Activated T-cell treated with anti-CD3 and anti-CD28 coated beads, Interleukin-2, amount 50 U/mL, for 72 hours (primary cell): ENCODE data around the gene AFAP1L1. TPM values are rescaled to one million over a fixed set of nuclear protein-coding genes. Genes with fewer than 3 reads are reported as not detected.
A peak's percentile ranks its signal among the peaks of the same experiment; 100 is the strongest.

Experiments used
- ATAC-seq, 2 donors: fragments of 150-1000 bp; cut with Tn5 transposase; replicated peaks in 1 of 2; 2 replicates each; pipeline ENCODE4 v1.10.0; 2021; ENCODE audit warnings: moderate library complexity in 2 of 2, mild to moderate bottlenecking in 1 of 2
- DNase-seq, 2 donors: peaks; one replicate each; pipeline ENCODE4 v3.0.0; 2021 to 2022; ENCODE audit warnings: mixed read lengths in 1 of 2
- H3K27ac Mint-ChIP-seq: one replicate; pipeline ENCODE4 v1.8.0; 2022; ENCODE audit warnings: mild to moderate bottlenecking, moderate library complexity, mixed read lengths
- H3K27me3 Mint-ChIP-seq: one replicate; pipeline ENCODE4 v1.8.0; 2022; ENCODE audit warnings: low read depth, mixed read lengths
- H3K36me3 Mint-ChIP-seq, 2 donors: one replicate each; pipeline ENCODE4 v1.8.0; 2022; ENCODE audit warnings: mixed read lengths in 2 of 2, mild to moderate bottlenecking in 1 of 2; ENCODE audit not compliant: insufficient read depth in 2 of 2
- H3K4me1 Mint-ChIP-seq: one replicate; pipeline ENCODE4 v1.8.0; 2022; ENCODE audit warnings: low read depth, mixed read lengths
- H3K4me3 Mint-ChIP-seq, 2 donors: one replicate each; pipeline ENCODE4 v1.8.0; 2022; ENCODE audit warnings: mild to moderate bottlenecking in 2 of 2, mixed read lengths in 2 of 2, moderate library complexity in 2 of 2
- H3K9me3 Mint-ChIP-seq, 2 donors: one replicate each; pipeline ENCODE4 v1.8.0; 2022; ENCODE audit warnings: mixed read lengths in 2 of 2
- total RNA-seq, 2 donors: library from RNA; stranded (reverse); gene quantifications; one replicate each; pipeline ENCODE4 v1.2.3, GENCODE V29; 2022

The AFAP1L1 gene
- total RNA-seq, 2 donors from 2014 or later = 0.12 to 0.17 TPM

DNA sequence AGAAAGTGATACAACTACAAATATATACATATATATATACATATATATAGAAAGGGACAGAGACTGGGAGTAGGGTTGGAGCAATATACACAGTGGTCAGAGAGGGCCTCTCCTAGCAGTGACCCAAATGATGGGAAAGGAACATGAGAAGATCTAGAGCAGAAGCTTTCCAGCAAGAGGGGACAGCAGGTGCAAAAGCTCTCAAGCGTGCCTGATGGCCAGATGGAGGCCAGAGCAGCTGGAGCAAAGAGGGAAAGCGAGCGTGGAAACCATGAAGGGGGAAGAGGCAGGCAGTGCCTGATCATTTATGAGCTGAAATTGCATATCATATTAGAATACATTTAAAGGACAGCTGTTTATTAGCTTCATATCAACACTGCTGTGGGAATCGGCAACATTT is 66.1 kb downstream of the AFAP1L1 start:
- Mint-ChIP-seq H3K27me3 (no peaks in the 10 kb centered on the region), H3K4me3 (no peak overlapping the region), H3K4me1 (no peaks in the 10 kb centered on the region), H3K9me3 (no peaks in the 10 kb centered on the region), H3K27ac (no peak overlapping the region), H3K36me3 (no peaks in the 10 kb centered on the region)
- no peak for ATAC-seq
- no peak for DNase-seq

- H3K27ac Mint-ChIP-seq = no peak overlapping the region
- no peaks in the 10 kb centered on the region for H3K4me1 Mint-ChIP-seq
- no peaks in the 10 kb centered on the region for H3K27me3 Mint-ChIP-seq
- ATAC-seq = no peak
- no peaks in the 10 kb centered on the region for H3K9me3 Mint-ChIP-seq
- H3K36me3 Mint-ChIP-seq = no peaks in the 10 kb centered on the region
- no peak overlapping the region for H3K4me3 Mint-ChIP-seq
- no peak for DNase-seq
Measured at GRCh38 chr5:149338364-149338763, 66.7 kb downstream of the AFAP1L1 start.

DNA sequence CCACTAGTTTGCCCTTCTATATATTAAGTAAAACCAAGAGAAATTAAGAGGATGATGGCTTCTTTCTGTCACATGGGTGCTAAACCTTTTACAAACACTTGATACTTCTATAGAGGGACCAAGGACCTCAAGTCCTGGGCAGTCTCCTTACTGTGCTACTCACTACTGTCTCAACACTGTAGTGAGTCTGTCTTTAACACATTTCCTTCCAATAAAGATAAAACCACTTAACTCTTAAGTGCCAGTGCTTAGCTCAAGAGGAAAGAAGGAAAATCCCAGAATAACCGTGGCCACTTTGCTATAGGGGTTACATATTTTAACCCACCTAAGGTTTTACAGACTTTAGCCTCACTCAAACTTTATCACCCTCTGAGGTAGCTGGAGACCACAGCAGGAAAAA is 69.3 kb downstream of the AFAP1L1 start:
- no peaks in the 10 kb centered on the region for H3K27me3 Mint-ChIP-seq
- ATAC-seq = no peak
- no peak overlapping the region for H3K27ac Mint-ChIP-seq
- H3K9me3 Mint-ChIP-seq = no peaks in the 10 kb centered on the region
- no peak for DNase-seq
- no peak overlapping the region for H3K4me3 Mint-ChIP-seq
- H3K4me1 Mint-ChIP-seq = peaks cover 18% of the 10 kb centered on the region
- peaks cover 4 to 8% of the 10 kb centered on the region in 2 donors for H3K36me3 Mint-ChIP-seq

DNA sequence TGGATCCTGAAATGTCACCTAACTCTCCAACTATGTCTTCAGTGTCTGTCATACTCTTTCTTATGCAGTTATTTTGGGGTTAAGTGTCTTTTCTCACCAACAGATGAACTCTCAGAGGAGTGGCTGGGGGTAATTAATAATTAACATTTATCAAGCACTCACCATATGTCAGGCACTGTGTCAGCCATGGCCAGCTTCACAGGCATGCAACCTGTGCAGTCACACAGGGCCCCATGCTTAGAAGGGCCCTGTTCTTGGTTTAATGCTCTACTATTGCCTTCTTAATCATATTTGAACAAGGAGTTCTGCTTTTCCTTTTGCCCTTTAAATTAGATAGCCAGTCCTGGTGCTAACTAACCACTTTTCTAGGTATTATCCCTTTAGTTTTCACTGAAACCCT is 70.2 kb downstream of the AFAP1L1 start:
- DNase-seq = no peak
- Mint-ChIP-seq H3K27ac (no peak overlapping the region), H3K4me3 (no peak overlapping the region), H3K4me1 (peaks cover 20% of the 10 kb centered on the region), H3K27me3 (no peaks in the 10 kb centered on the region), H3K36me3 (peaks cover 6 to 13% of the 10 kb centered on the region in 2 donors), H3K9me3 (no peaks in the 10 kb centered on the region)
- ATAC-seq = no peak

- DNase-seq (no peak), ATAC-seq (no peak)
- Mint-ChIP-seq H3K27me3 (no peaks in the 10 kb centered on the region), H3K27ac (peak overlapping the region; percentile 76), H3K4me3 (peak overlapping the region; percentile 96 to 98), H3K36me3 (peaks cover 15 to 30% of the 10 kb centered on the region in 2 donors), H3K4me1 (peaks cover 42% of the 10 kb centered on the region), H3K9me3 (no peaks in the 10 kb centered on the region)
Measured at GRCh38 chr5:149344151-149344550, 72.5 kb downstream of the AFAP1L1 start.

DNA sequence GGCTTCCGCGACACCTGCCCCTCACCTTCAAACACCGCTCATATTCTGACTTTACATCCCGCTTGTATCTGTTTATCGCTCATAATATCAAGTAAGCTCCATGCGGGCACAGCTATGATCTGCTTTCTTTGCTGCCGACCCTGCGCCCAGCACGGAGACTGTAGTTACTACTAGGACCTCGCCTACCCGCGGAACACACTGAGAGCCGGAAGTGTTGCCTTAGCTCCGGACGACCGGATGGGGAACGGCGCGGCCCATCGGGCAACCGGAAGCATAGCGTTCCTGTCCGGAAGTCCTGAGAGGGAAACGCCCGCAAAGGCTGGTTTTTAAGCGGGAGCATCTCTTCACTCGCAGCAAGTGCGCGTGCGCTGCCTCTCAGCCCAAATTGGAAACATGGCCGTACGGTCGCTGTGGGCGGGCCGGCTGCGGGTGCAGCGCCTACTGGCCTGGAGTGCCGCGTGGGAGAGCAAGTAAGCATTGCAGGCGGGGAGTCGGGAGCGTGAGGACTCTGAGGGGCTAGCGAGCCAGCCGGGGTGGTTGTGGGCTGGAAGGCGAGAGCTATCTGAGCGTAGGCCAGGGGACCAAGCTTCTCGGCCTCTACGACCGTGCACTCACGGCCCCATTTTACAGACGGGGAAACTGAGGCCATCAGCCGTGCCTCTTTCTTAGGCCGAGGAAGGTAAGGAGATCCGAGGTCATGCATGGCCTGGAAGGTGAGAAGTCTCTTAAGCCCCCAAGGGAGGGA is 73.7 kb downstream of the AFAP1L1 start, which contains the start of gene GRPEL2:
GRPEL2 (plus strand) TSS at position 353 of the 745 bp plus-strand sequence; CDS start at position 394, 41 bp downstream.
- Mint-ChIP-seq H3K36me3 (peaks cover 22 to 39% of the 10 kb centered on the region in 2 donors), H3K27ac (peak within 1 kb of the TSS; percentile 97), H3K4me1 (peaks cover 54% of the 10 kb centered on the region), H3K27me3 (no peaks in the 10 kb centered on the region), H3K9me3 (no peaks in the 10 kb centered on the region), H3K4me3 (peak within 1 kb of the TSS; percentile 96 to 98)
- DNase-seq (peak; percentile 94 to 96), ATAC-seq (peak; percentile 95 to 96)

DNA sequence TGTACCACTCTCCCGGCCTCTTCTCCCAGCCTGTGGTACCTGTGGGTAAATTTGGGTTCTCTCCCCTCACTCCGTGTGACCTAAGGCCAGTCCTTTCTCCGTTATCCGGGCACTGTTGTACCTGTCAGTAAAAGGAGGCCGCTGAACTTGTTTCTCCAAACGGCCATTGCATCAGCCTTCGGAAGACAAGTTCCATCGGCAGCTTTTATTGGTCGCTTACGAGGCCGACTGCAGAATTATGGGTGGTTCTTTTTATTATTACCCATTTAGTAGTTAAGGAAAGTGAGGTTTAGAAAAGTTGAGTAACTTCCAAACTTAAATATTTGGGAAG is 74.2 kb downstream of the AFAP1L1 start:
- peak; percentile 5 to 7 for ATAC-seq
- no peaks in the 10 kb centered on the region for H3K9me3 Mint-ChIP-seq
- H3K4me3 Mint-ChIP-seq = peak overlapping the region; percentile 96 to 98
- no peaks in the 10 kb centered on the region for H3K27me3 Mint-ChIP-seq
- peak overlapping the region; percentile 97 for H3K27ac Mint-ChIP-seq
- H3K4me1 Mint-ChIP-seq = peaks cover 60% of the 10 kb centered on the region
- DNase-seq = peak; percentile 21 to 23
- H3K36me3 Mint-ChIP-seq = peaks cover 26 to 44% of the 10 kb centered on the region in 2 donors

- Mint-ChIP-seq H3K27ac (peak overlapping the region; percentile 98), H3K36me3 (peaks cover 31 to 63% of the 10 kb centered on the region in 2 donors), H3K4me3 (peak overlapping the region; percentile 96 to 98), H3K4me1 (peaks cover 85% of the 10 kb centered on the region), H3K9me3 (no peaks in the 10 kb centered on the region), H3K27me3 (no peaks in the 10 kb centered on the region)
- ATAC-seq (peak in 1 of 2 donors; percentile 22), DNase-seq (no peak)
Measured at GRCh38 chr5:149348518-149348917, 76.9 kb downstream of the AFAP1L1 start.

DNA sequence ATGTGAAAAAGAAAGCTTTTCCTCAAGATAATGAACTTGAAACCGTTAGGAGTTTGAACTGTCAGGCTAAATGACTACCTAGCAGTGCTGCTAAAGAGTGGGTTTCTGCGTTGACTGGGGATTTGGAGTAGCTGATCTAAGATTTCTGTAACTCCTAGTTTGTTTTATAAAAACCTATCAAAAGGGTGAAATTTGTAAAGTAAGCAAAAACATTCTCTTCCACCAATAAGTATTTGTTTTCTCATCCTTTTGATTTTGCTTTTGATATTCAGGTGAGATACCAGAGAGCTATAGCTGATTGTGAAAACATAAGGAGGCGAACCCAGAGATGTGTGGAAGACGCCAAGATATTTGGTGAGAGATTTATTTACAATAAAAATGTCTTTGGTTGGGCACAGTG is 77.7 kb downstream of the AFAP1L1 start:
- DNase-seq (no peak), ATAC-seq (no peak)
- no peaks in the 10 kb centered on the region for H3K9me3 Mint-ChIP-seq
- peaks cover 31 to 68% of the 10 kb centered on the region in 2 donors for H3K36me3 Mint-ChIP-seq
- H3K27me3 Mint-ChIP-seq = no peaks in the 10 kb centered on the region
- H3K27ac Mint-ChIP-seq = peak overlapping the region; percentile 98
- H3K4me1 Mint-ChIP-seq = peaks cover 83% of the 10 kb centered on the region
- H3K4me3 Mint-ChIP-seq = peak overlapping the region in 1 of 2 donors; percentile 61

DNA sequence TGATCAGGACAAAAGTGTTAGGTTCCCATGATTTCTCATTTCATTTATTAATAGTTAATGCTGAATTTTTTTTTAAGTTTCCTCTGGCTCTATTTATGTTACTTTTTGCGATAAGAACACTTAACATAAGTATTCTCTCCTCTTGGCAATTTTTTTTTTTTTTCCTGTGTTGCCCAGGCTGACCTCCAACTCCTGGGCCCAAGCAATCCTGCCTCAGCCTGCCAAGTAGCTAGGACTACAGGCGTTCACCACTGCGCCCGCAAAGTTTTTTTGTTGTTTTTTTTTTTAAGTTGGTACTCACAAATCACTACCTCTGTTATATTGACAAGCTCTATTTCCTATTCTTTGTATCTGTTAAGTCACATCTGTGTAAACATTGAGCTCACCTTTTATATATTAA is 80.5 kb downstream of the AFAP1L1 start:
- no peaks in the 10 kb centered on the region for H3K27me3 Mint-ChIP-seq
- peak overlapping the region; percentile 5 for H3K27ac Mint-ChIP-seq
- ATAC-seq = no peak
- no peak for DNase-seq
- peak overlapping the region in 1 of 2 donors; percentile 35 for H3K4me3 Mint-ChIP-seq
- H3K9me3 Mint-ChIP-seq = no peaks in the 10 kb centered on the region
- H3K4me1 Mint-ChIP-seq = peaks cover 95% of the 10 kb centered on the region
- H3K36me3 Mint-ChIP-seq = peaks cover 33 to 67% of the 10 kb centered on the region in 2 donors

GRCh38 chr5:149353911-149354310 is 82.3 kb downstream of the AFAP1L1 start:
- Mint-ChIP-seq H3K27ac (peak overlapping the region; percentile 61), H3K9me3 (no peaks in the 10 kb centered on the region), H3K4me3 (peak overlapping the region in 1 of 2 donors; percentile 4), H3K4me1 (peaks cover 90% of the 10 kb centered on the region), H3K36me3 (peaks cover 26 to 52% of the 10 kb centered on the region in 2 donors), H3K27me3 (no peaks in the 10 kb centered on the region)
- DNase-seq = no peak
- ATAC-seq = no peak

- Mint-ChIP-seq H3K27me3 (no peaks in the 10 kb centered on the region), H3K36me3 (peaks cover 16 to 39% of the 10 kb centered on the region in 2 donors), H3K9me3 (no peaks in the 10 kb centered on the region), H3K4me1 (peaks cover 90% of the 10 kb centered on the region), H3K4me3 (peak overlapping the region; percentile 2 to 59), H3K27ac (peak overlapping the region; percentile 85)
- peak; percentile 17 to 40 for ATAC-seq
- DNase-seq = peak; percentile 38 to 48
Measured at GRCh38 chr5:149355688-149356087, 84.0 kb downstream of the AFAP1L1 start.

GRCh38 chr5:149356391-149356790 is 84.7 kb downstream of the AFAP1L1 start:
- Mint-ChIP-seq H3K36me3 (peaks cover 15 to 33% of the 10 kb centered on the region in 2 donors), H3K9me3 (no peaks in the 10 kb centered on the region), H3K27me3 (no peaks in the 10 kb centered on the region), H3K4me3 (peak overlapping the region; percentile 48 to 59), H3K27ac (peak overlapping the region; percentile 85), H3K4me1 (peaks cover 87% of the 10 kb centered on the region)
- peak; percentile 54 to 58 for DNase-seq
- ATAC-seq = peak; percentile 15 to 32
